Measurements from ENCODE around the gene RCOR1. TPM values are rescaled to one million over a fixed set of nuclear protein-coding genes. Genes with fewer than 3 reads are reported as not detected.
"Not testable (repeated sequence)": the region's sequence is repeated elsewhere in the genome, so short reads cannot be mapped to it uniquely, and the experiment has no call there.

The RCOR1 gene
- total RNA-seq, 4 donors from 2014 or later: 12.6 to 20.9 (median 15.7) TPM

GRCh38 chr14:102758087-102758486 is 165.6 kb downstream of the RCOR1 start:
- ATAC-seq (ENCODE audit: low FRiP score) (no peak), DNase-seq (ENCODE audit: low spot score) (no peak)
- no peak for TF ChIP-seq CTCF (IDR thresholded peaks at IDR 0.05)

DNA sequence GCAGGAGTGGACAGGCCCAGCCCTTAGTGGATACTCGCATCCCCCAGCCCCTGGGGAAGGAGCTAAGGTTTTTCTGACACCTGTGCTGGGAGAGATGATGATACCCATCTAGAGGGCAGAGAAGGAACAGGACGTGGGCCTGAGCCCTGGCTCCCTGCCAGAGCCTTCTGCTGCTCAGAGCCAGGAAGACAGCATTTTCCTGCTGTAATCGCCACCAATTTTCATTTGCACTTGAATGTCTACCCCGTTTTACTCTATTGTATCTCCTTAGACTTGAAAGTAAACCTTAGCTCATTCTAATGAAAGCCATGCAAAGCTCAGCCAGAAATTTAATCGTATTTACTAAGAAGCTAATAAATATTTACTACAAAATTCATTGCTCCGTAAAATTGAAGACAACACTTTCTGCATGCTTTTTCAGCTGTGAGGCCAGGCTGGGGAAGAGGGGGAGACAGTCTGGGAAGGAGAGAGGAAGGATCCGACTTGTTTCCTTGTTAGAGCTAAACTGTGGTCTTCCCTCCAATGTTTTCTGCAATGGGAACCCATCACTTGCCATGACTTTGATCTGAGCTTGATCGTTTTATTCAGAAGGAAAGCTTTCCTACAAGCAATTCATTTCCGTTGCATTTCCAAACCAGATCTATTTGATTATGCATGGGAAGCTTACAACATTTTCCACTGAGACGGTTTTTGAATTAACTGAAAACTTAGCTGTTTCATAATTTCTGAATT is 167.2 kb downstream of the RCOR1 start:
- no peak for TF ChIP-seq CTCF (IDR thresholded peaks at IDR 0.05)
- ATAC-seq (ENCODE audit: low FRiP score): no peak

DNA sequence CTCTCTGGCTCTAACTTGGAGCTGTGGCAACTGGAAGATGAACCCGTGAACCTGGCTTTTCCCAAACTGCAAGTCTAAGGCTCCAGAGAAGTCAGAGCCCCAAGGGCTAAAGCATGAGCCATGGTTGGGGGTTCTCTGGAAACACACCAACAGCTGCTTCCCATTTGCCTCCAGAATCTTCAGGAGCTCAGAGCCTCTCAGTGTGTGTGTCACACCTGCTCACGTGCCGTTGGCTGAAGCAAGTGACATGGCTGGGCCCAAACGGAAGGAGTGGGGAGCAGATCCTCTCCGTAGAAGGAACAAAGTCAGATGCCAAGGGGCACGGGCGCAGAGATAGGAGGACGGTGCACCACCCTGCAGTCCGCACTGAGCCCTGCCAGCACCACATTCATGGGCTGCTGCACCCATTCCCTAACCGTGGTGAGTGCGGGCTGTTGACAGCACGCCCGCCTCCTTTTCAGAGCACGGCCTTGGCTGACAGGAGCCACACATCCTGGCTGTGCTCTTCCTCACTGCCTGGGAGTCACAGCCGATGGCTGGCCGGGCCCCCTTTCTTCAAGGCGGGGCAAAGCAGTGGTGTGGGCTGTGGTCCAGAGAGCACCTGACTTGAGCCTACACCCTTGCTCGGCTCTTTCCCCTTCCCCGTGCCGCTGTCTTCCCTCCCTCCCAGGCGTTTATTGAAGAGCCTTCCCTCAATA is 168.2 kb downstream of the RCOR1 start:
- DNase-seq (ENCODE audit: low spot score): no peak
- ATAC-seq (ENCODE audit: low FRiP score): no peak
- TF ChIP-seq CTCF (IDR thresholded peaks at IDR 0.05): no peak

More for the DNA sequence above, 167.2 kb downstream of the RCOR1 start:
- DNase-seq (ENCODE audit: low spot score): no peak

GRCh38 chr14:102761206-102761605 is 168.8 kb downstream of the RCOR1 start:
- ATAC-seq (ENCODE audit: low FRiP score): no peak
- TF ChIP-seq CTCF (IDR thresholded peaks at IDR 0.05): no peak
- DNase-seq (ENCODE audit: low spot score): no peak

DNA sequence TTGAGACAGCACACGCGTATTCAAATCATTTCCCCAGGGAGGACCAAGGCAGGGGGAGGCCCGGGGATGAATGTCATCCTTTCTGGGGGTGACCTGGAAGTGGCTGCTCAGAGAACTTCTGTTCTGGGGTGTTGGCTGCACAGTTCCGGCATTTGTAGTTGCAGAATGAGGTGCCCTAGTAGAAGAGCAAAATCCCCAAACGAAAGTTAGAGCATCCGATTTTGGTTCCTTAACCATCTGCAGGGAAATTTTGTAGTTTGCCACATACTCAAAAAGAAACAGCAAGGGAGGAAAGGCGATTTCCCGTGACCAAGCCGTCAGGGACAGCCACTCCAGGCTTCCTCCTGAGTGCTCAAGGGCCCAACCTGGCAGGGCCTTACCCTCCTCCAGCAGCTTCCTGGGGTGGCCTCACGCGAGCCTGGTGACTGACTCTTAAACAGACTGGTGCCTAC is 171.8 kb downstream of the RCOR1 start:
- ATAC-seq (ENCODE audit: low FRiP score) (no peak), DNase-seq (ENCODE audit: low spot score) (no peak)

GRCh38 chr14:102765770-102766169 is 173.3 kb downstream of the RCOR1 start:
- not testable (repeated sequence) for DNase-seq (ENCODE audit: low spot score); ATAC-seq (ENCODE audit: low FRiP score)

More for the DNA sequence above, 171.8 kb downstream of the RCOR1 start:
- no peak for TF ChIP-seq CTCF (IDR thresholded peaks at IDR 0.05)

DNA sequence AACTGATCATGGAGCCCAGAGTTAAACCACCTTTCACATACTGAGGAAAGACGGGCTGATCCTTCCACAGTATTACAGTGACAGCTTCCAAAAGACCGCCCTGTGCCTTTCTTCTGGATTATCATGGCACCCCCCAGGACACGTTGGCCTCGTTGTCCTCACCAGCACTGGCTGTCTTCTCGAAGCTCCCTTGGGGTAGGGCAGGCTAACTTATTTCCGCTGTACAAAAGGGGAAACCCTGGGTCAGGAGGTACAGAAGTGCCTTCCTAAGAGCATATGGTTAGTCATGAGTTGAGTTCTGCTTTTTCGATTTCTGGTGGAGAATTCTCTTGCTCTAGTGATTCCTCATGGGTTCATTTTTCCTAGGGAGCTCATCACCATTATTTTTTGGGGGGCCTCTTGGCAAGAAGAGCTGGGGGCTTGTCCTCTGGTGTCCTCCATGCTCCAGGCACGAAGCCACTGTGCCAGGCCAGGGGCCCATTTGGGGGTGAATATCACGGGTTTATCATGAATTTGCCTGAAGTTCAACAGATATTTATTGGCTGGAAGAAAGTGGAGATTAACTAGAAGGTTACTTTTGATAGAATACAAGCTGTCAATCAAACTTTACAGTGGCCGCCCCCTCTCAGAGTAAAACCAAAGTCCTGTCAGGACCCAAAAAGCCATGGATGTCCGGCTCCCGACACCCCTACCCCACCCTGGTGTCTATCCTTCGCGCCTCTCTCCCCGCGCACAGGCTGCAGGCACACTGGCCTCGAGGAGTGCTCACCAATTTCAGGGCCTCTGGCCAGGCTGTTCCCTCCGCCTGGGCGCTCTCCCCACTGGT is 176.0 kb downstream of the RCOR1 start:
- ATAC-seq (ENCODE audit: low FRiP score) (no peak), DNase-seq (ENCODE audit: low spot score) (no peak)
- TF ChIP-seq CTCF (IDR thresholded peaks at IDR 0.05): no peak
